HK-2 (cell line): Measurements from ENCODE around the gene SIX5.

Experiments
- DNase-seq: peaks from one replicate; pipeline ENCODE4 v3.0.0-alpha.2; 2018; ENCODE audit not compliant: unreplicated experiment

Gene SIX5

DNA sequence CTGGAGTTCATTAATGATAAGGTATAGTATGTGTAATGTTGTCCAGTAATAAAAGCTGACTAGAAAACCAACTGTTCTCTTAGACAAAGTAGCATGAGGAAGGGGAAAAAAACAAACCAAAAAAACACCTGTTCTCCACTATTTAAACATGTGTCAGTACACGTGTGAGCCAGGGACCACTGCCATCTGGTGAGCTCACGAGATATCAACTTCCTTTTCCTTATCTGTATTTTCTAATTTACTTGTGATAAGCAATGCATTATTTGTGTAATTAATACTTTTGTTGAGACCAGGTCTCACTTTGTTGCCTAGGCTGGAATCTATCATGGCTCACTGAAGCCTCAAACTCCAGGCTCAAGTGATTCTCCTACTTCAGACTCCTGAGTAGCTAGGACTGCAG lies 4.3 kb upstream of the SIX5 start:
- DNase-seq, result no peak

DNA sequence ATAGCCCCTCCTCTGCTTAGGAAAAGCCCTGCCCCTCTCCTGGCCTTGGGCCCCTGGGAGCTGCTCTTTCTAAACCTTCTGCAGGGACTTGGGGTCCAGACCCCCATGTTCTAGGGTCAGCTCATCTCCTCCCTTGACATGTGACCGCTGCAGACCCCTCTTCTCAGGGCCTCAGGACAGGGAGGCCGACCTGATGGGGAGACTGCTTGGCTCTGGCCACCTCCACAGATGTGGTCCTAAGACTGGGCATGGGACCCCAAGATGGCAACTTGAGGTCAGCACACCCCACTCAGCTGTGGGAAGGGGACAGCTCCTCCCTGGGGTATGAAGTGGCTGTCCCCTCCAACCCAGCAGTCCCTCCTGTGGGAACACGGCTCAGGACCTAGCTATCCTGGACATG lies 3.9 kb upstream of the SIX5 start:
- DNase-seq, result no peak

DNA sequence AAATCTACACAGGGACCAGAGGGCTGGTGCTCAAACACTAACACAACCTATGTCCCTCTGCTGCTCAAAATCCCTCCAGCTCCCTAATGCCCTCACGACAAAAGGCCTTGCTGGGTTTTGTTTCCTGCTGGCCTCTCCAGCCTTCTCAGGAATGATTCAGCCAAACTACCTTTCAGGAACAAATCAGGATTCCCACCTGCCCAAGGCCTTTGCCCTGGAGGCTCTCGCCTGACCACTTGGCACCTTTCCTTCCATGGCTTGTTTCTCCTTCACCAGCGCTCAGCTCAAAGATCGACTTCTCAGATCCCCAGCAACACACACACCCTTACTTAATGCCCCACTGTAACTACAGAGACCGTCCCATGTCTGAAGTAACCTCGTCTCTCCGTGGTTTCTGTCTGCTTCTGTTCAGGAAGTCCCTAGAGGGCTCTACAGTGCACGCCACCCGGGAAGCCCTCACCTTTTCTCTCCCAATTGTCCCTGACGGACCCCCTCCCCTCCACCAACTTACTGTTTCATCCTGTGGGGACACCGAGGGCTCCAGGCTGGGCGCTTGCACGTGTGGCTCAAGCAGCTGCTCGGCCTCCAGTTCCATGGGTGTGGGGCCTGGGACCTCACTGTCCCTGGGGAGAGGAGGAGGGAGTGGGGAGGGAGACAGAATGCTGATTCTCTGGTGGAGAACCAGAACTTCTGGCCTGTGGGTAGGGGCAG lies 3.2 kb upstream of the SIX5 start:
- no peak for DNase-seq

DNA sequence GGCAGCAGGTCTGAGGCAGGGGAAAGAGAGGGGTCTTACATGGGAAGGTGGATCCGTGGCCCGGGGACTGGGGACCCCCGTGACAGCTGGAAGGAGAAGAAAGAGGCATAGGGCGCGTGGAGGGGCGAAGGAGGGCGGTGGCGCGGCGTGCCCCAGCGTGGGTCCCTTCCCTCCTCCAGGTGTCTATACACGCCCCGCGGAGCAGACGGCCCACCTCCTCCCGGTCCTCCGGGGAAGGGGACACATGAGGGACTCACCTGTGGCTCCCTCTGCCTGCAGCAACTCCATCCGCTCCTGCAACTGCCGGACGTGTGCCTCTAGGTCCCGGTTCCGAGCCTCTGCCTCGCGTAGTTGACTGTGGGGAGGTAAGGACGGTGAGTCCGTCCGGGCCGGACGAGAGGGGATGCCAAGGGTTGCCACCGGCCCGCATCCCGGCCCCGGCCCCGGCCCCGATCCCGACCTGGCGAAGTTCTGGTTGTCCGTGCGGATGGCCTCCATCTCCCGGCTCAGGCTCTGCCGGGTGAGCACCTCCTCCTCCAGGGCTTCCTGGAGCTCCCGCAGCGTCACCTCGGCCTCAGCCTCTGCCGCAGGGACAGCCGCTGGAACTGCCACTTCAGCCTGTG lies 2.4 kb upstream of the SIX5 start:
- DNase-seq, result no peak

DNA sequence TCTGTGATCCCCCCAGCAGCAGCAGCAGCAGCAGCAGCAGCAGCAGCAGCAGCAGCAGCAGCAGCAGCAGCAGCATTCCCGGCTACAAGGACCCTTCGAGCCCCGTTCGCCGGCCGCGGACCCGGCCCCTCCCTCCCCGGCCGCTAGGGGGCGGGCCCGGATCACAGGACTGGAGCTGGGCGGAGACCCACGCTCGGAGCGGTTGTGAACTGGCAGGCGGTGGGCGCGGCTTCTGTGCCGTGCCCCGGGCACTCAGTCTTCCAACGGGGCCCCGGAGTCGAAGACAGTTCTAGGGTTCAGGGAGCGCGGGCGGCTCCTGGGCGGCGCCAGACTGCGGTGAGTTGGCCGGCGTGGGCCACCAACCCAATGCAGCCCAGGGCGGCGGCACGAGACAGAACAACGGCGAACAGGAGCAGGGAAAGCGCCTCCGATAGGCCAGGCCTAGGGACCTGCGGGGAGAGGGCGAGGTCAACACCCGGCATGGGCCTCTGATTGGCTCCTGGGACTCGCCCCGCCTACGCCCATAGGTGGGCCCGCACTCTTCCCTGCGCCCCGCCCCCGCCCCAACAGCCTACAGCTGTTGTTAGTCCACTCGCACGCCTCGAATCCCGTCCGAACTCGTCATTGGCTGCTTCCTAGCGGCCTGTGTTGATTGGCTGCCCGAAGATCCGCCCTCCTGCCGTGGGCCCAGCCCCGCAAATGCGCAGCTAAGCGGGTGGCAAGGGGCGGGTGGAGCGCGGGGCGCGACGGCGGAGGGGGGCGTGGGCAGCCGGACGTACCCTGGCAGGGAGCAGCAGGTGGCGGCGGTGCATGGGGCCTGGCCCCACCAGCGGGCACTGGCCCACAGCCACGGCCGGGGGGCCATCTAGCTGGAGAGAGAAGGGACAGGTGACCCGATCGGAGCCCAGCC lies 1.4 kb upstream of the SIX5 start:
- peak; percentile 99 for DNase-seq

DNA sequence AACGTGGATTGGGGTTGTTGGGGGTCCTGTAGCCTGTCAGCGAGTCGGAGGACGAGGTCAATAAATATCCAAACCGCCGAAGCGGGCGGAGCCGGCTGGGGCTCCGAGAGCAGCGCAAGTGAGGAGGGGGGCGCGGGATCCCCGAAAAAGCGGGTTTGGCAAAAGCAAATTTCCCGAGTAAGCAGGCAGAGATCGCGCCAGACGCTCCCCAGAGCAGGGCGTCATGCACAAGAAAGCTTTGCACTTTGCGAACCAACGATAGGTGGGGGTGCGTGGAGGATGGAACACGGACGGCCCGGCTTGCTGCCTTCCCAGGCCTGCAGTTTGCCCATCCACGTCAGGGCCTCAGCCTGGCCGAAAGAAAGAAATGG lies 754 bp upstream of the SIX5 start:
- no peak for DNase-seq

DNA sequence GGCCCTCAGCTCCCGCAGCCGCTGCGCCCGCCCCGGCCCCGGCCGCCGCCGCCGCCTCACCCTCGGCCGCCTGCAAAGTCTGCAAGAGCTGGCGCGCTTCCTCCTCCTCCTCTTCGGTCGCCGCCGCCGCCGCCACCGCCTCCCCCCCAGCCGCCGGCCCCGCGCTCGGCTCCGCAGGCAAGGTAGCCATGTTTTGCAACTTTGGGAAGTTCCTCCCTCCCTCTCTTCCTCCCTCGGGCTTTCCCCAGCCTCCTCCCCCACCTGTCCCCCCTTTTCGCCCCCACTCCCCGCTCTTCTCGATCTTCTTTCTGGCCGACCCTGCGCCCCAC lies 433 bp downstream of the SIX5 start:
- peak; percentile 69 for DNase-seq

DNA sequence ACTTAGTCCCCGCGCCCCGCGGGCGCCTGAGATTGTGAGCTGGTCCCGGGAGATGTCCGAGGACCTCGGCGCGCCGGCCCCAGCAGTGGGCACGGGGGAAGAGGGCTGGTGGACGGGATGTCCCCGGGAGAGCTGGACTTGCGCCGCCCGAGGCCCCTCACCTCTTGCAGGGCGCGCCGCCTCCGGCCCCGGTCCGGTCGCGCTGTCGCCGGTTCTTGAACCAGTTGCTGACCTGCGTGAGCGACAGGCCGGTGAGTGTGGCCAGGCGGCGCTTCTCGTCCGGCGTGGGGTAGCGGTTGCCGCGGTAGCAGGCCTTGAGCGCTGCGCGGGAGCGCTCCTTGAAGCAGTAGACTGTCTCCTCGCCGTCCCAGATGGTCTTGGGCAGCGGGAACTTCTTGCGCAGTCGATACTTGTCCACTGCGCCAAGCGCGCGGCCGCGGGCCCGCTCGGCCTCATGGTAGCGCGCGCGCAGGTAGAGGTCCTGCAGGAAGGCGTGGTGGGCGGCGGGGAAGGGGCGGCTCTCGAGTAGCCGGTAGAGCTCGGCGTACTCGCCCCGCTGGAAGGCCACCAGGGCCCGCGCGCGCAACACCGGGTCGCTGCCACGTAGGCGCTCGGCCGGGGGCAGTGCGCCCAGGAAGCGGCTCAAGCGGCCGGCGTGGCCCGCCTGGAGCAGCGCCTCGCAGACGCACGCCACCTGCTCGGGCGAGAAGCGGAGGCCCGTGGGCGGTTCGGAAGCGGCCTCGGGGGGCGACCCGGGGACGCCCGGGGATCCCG lies 984 bp downstream of the SIX5 start:
- peak; percentile 68 for DNase-seq

DNA sequence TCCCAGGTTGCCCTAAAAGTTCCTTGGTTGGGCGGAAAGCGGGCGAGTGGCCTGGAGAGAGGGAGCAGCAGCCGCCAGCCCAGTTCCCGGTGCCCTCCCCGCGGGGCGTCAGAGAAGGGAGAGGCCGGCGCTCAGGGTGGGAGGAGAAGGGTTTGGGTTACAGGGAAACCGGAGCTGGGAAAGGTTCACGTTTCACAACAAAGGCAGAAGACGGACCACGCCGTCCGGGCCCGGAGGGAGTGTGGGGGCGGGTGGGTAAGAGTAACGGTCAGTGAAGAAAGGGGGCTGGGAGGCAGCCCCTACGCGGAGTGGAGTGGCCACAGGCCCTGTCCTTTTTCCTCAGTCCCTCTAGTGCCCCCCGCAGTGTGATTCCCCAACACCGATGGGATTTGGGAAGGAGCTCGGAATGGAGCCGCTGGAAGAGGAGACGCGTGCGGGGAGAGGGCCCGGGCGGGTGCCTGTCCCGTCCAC lies 1.6 kb downstream of the SIX5 start:
- DNase-seq, result peak; percentile 81

DNA sequence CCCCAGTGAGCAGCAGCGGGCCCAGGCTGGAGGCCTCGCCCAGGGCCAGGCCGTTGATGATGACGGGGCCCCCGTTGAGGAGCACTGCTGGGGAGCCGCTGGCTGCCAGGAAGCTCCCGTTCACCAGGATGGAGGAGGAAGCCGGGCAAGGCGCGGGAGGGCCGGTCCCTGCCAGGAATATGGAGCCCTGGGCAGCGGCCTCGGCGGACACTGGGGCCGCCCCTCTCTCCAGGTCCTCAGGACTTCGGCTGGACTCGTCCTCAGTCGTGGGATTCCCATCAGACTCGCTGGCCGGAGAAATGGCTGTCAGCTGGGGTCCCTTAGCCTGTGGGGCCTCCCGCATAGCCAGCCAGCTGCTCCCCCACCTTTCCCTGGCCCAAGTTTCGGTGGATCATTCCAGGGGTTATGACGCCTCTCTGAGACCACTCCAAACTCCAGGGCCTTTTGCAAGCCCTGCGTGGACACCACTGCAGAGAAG lies 2.1 kb downstream of the SIX5 start:
- peak; percentile 47 for DNase-seq

DNA sequence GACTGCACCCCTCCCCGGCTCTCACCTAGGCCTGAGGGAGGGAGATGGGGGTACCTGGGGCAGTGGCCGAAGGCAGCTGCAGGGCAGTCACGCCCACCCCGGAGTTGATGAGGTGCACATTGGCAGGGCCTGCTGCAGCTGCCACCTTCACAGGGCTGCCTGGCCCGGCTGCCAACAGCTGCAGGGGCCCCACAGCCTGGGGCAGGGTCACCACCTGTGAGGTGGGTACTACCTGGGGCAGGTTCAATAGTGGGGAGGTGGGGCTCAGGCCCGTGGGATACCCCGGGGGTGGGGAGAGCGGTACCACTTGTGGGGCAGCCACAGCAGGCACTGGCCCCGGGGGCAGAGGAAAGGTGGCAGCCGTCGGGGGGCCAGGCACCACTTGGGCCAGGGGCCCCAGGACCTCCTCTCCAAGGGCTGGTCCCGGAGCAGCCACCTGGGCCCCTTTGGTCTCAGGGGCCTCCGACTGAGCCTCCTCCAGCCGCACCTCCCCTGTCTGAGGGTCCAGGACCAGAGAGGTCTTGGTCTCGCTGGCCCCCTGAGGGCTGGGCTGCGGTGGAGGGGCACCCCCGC lies 2.7 kb downstream of the SIX5 start:
- DNase-seq, result no peak

DNA sequence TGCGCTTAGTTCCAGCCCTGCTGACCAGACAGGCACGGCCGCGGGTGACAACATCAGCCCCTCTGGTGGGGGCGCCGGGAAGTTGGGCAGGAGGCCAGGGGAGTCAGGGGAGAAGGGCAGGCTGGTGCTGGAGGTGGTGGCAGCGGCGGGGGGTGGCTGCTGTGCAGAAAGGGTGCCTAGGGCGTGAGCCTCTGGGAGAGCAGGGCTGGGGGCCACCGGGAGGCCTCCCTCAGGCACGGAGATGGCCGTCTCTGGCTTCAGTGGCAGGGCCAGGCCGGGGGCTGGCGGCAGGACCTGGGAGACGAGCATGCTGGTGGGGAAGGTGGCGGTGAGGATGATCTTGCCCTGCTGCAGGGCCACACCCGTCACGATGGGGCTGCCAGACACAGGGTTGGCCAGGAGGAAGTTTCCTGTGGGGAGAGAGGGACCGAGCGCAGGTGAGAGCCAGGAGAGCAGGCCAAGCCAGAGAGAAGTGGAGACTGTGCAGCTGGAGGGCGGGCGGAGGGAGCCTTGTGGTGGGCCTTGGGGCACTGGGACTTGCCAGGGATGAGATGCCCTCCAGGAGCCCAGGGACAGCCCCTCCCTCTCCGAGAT lies 3.3 kb downstream of the SIX5 start:
- DNase-seq, result no peak

DNA sequence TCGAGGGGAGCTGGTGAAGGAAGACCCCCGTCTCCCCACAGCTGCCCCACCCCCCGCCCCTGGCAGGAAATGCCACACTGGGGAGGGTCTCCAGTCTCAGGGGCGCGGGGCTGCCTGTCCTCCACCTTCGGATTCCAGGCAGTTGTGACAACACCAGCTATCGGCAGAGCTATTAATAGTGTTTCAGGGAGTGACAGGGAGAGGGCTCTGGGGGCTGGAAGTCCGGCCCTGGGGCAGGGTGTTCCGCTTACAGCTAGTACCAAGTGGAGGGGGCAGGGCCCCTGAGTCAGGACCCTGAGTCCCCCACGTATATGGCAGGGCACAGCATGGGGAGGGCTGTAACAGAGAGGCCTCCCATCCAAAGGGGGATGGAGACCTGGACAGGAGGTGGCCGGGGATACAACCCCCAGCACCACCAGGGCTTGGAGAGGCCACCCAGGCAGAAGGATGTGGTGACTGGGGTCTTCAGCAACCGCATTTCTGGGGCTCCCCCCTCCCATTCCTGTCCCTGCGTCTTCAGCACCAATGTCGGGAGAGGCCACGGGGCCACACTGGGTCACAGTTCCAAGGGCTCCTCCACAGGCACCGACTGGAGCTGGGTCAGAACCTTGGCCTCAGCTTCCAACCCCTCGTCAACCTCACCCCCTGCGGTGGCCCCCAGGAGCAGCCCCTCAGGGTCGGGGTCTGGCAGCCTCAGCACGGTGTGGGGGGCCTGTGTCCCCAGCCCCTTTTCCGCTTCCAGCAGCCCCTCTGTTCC lies 3.9 kb downstream of the SIX5 start:
- DNase-seq, result no peak

DNA sequence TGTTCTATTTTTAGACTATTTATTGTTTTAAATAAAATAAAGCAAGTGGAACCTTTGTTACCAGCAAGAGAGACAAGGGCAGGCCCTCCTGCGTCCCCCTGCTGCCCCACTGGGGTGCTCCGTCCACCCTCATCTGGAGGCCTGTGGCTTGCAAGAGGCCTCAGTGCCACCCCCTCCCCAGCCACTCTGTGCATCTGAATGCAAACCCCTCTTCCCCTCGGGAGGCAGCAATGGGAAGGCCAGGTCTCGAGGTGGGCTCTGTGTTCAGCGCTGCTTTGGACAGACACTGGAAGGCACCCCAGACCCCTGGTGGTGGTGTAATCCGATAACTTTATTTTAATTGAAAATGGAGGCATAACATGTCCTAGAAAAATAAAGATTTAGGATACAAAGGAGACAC lies 4.6 kb downstream of the SIX5 start:
- DNase-seq, result no peak

DNA sequence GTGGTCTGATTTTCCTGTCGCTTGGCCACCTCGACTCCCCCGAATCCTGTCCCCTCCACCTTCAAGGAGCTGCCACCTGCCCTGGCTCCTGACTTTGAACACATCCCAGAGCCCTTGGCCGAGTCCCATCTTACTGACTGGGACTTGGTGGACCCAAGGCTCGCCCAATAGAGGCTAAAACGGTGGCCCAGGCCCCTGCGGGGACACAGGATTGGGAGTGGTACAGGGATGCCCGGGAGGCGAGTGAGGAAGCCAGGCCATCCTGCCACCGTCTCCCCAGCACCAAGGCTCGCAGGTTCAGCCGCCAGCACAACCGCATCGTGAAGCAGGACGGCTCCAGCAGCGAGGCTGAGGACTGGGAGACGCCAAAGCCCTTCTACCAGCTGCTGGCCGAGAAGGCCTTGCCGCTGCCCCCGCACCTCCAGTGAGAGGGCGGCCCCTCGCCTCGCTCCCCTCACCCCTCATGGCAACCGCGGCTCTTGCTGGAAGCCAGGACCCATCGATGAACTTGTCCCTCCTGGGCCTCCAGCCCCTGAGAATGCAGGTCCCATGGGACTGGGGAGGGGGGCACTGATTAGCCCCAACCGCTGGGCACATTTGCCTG lies 5.3 kb downstream of the SIX5 start:
- DNase-seq, result no peak

DNA sequence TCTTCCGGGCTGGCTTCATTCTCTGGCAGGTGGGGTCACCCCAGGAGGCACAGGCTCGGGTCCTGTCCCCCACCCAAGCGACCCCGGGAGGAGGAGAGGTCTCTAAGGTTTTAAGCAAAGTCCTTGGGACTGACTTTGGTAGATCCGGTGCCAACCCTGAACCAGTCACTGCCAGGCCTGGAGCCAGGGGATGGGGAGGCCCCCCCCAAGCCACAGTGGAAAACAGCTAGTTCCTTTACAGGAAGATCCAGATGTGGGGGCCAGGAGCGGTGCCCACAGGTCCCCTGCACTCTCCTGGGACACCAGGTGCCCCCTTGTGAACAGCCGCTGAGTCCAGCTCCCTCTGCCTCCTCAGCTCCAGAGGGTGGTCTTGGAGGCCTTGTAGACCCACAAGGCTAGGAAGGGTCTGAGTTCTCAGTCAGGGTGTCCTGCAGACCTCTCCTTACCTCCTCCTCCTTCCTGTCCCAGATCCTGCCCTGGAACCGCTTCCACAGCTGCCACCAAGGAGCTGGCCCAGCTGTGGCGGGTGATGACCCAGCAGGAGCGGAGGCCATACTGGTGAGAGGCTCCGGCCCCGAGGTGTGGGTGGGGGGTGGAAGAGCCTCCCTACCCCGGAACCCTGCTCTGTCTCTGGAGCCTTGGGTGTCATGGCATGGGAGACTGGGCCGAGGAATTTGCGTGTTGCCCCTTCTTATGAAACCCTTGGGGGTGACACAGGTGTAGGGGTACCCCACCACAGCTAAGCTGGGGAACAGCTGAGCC lies 6.0 kb downstream of the SIX5 start:
- DNase-seq, result no peak

DNA sequence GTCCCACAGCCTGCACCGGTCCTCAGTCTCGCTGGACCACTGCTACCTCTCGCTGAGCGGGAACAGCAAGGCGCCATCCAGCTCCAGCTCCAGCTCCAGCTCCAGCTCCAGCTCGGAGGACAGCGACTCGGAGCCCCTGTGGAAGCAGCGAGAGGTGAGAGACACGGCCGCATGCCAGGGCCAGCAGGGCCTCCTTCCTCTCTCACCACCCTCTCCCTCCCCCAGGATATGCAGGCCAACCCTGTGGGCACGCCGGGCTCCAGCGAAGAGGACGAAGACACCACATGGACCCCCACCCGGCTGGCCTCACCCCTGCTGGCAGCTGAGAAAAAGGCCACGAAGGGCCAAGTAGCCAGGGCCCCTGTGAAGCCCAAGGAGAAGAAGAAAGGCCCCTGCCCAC lies 7.3 kb downstream of the SIX5 start:
- no peak for DNase-seq

DNA sequence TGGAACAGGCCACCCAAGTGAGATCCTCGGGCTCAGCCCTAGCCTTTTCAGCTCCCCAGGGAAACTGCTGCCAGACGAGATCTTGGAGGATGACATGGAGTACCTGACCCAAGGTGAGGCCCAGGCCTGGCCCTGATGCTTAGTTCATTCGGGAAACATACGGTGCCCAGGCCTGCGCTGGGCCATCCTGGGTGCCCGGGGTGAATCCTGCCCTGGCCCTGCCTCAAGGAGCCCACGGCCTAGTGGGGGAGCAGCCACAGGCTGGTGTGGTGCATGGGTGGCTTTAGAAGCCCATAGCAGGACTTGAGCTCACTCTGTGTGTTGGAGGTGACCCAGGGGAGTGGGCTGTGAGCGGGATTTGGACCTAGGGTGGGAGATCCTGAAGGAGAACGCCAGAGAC lies 10.1 kb downstream of the SIX5 start:
- DNase-seq, result no peak

DNA sequence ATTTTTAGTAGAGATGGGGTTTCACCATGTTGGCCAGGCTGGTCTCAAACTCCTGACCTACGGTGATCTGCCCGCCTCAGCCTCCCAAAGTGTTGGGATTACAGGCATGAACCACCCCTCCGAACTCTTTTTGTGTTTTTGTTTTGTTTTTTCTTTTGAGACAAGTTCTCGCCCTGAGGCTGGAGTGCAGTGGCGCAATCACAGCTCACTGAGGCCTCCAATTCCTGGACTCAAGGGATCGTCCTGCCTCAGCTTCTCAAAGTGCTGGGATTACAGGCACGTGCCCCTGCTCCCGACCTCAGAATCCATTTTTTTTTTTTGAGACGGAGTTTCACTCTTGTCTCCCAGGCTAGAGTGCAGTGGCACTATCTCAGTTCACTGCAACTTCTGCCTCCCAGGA lies 11.4 kb downstream of the SIX5 start:
- DNase-seq, result no peak
